SKM-1 treated with dmso at 0.1 percent for 144 hours (cell line): Measurements from ENCODE around the gene RNASET2.
"Not testable (repeated sequence)": the region's sequence is repeated elsewhere in the genome, so short reads cannot be mapped to it uniquely, and the experiment has no call there.

Source experiments
- DNase-seq: peaks from one replicate; lab custom pipeline; 2025; ENCODE audit not compliant: unreplicated experiment; lab: John Stamatoyannopoulos, UW

The RNASET2 gene

GRCh38 chr6:166904101-166904746 lies 52.1 kb downstream of the RNASET2 start:
- DNase-seq, result no peak

GRCh38 chr6:166903500-166903899 lies 52.9 kb downstream of the RNASET2 start:
- DNase-seq, result no peak

GRCh38 chr6:166903027-166903426 lies 53.3 kb downstream of the RNASET2 start:
- DNase-seq, result no peak

GRCh38 chr6:166902211-166902755 lies 54.1 kb downstream of the RNASET2 start:
- no peak for DNase-seq

- no peak for DNase-seq
Observed at GRCh38 chr6:166901626-166902025, 54.7 kb downstream of the RNASET2 start.

- no peak for DNase-seq
Observed at GRCh38 chr6:166900956-166901607, 55.3 kb downstream of the RNASET2 start.

- no peak for DNase-seq
Observed at GRCh38 chr6:166900130-166900708, 56.1 kb downstream of the RNASET2 start.

- DNase-seq, result no peak
Observed at GRCh38 chr6:166898910-166899309, 57.4 kb downstream of the RNASET2 start.

GRCh38 chr6:166894614-166895013 lies 61.7 kb downstream of the RNASET2 start:
- not testable (repeated sequence) for DNase-seq

- DNase-seq, result not testable (repeated sequence)
Observed at GRCh38 chr6:166892472-166892871, 63.9 kb downstream of the RNASET2 start.

- not testable (repeated sequence) for DNase-seq
Observed at GRCh38 chr6:166886773-166887172, 69.6 kb downstream of the RNASET2 start.

GRCh38 chr6:166884958-166885357 lies 71.4 kb downstream of the RNASET2 start:
- not testable (repeated sequence) for DNase-seq

- no peak for DNase-seq
Observed at GRCh38 chr6:166879594-166879993, 76.8 kb downstream of the RNASET2 start.
